Gastroesophageal sphincter (tissue), 4 donors: ENCODE data around the gene ST7. TPM values are rescaled to one million over a fixed set of nuclear protein-coding genes. Genes with fewer than 3 reads are reported as not detected.

Experiments
- ATAC-seq: fragments of 150-250 bp; one replicate; pipeline ENCODE4 v1.9.1; 2016; ENCODE audit warnings: mild to moderate bottlenecking, moderate library complexity
- H3K27ac ChIP-seq, 4 donors: fragments of 200-600 bp; sonication (generic) in 3 of 4; 1 replicate in 3 of 4; 2 replicates in 1 of 4; pipeline ENCODE4 v1.5.1; 2016 to 2019
- H3K27me3 ChIP-seq: fragments of 200-600 bp; sonication (generic); one replicate; pipeline ENCODE4 v1.5.1; 2019
- H3K36me3 ChIP-seq, 2 donors: fragments of 200-600 bp; sonication (generic); one replicate each; pipeline ENCODE4 v1.5.1; 2019; ENCODE audit warnings: control low read depth in 1 of 2
- H3K4me1 ChIP-seq, 3 donors: fragments of 200-600 bp; sonication (generic); 1 replicate in 2 of 3; 2 replicates in 1 of 3; pipeline ENCODE4 v1.5.1; 2016 to 2019; ENCODE audit warnings: control low read depth in 2 of 3
- H3K4me3 ChIP-seq, 2 donors: fragments of 200-600 bp; sonication (generic); one replicate each; pipeline ENCODE4 v1.5.1; 2019; ENCODE audit warnings: mild to moderate bottlenecking in 1 of 2, moderate library complexity in 1 of 2
- H3K9me3 ChIP-seq, 3 donors: fragments of 200-600 bp; sonication (generic); one replicate each; pipeline ENCODE4 v1.5.1; 2017 to 2019; ENCODE audit warnings: control low read depth in 2 of 3
- EP300 ChIP-seq: sonication (generic); formaldehyde crosslinking; IDR thresholded peaks from one replicate; pipeline ENCODE4 v1.6.1; 2017; ENCODE audit warnings: antibody characterized with exemption, mild to moderate bottlenecking
- POLR2A ChIP-seq, 2 donors: fragments of 450-650 bp; IDR thresholded peaks; one replicate each; pipeline ENCODE4 v1.6.1; 2017; ENCODE audit warnings: antibody characterized with exemption in 2 of 2, mild to moderate bottlenecking in 2 of 2, moderate library complexity in 1 of 2
- POLR2AphosphoS5 ChIP-seq: sonication (generic); formaldehyde crosslinking; IDR thresholded peaks from one replicate; pipeline ENCODE4 v1.6.1; 2017; ENCODE audit warnings: antibody characterized with exemption
- WGBS, 2 donors: methylation state at CpG; one replicate each; pipeline ENCODE4 v1.1.5; 2018; ENCODE audit warnings: low coverage in 1 of 2; 5-methylcytosine and 5-hydroxymethylcytosine counted together
- total RNA-seq, 4 donors: library from RNA; depleted of rRNA; stranded (reverse); fragments of >200 nt; gene quantifications; one replicate each; pipeline ENCODE4 v1.1.0, GENCODE V29; 2016
- TF ChIP-seq, protein P1 (sequence below), 4 experiments: fragments of 200-600 bp in 2 of 4; fragments of 450-650 bp in 2 of 4; sonication (generic) in 1 of 4; IDR thresholded peaks; one replicate each; pipeline ENCODE4 v1.5.1; 2017 to 2019; ENCODE audit warnings: antibody characterized with exemption in 4 of 4, mild to moderate bottlenecking in 2 of 4, moderate library complexity in 2 of 4

Gene ST7
- total RNA-seq, 4 donors from 2014 or later = 19.1 to 43.9 (median 24.2) TPM

- Histone ChIP-seq H3K4me1 (peaks cover 4 to 47% (median 4%) of the 10 kb centered on the region in 3 donors), H3K27ac (no peak overlapping the region), H3K4me3 (no peak overlapping the region), H3K36me3 (no peaks in the 10 kb centered on the region), H3K27me3 (no peaks in the 10 kb centered on the region), H3K9me3 (peaks cover 0 to 7% (median 0%) of the 10 kb centered on the region in 3 donors)
- WGBS, 2 donors = 65% methylated on average over 1 of the region's 1 CpG; no CpG with 5 or more reads in 1 of the 2 donors
- ATAC-seq = no peak
- no peak for TF ChIP-seq EP300
- TF ChIP-seq POLR2A (IDR thresholded peaks at IDR 0.05) = no peak
- TF ChIP-seq POLR2AphosphoS5 = no peak
- TF ChIP-seq, protein P1, sequence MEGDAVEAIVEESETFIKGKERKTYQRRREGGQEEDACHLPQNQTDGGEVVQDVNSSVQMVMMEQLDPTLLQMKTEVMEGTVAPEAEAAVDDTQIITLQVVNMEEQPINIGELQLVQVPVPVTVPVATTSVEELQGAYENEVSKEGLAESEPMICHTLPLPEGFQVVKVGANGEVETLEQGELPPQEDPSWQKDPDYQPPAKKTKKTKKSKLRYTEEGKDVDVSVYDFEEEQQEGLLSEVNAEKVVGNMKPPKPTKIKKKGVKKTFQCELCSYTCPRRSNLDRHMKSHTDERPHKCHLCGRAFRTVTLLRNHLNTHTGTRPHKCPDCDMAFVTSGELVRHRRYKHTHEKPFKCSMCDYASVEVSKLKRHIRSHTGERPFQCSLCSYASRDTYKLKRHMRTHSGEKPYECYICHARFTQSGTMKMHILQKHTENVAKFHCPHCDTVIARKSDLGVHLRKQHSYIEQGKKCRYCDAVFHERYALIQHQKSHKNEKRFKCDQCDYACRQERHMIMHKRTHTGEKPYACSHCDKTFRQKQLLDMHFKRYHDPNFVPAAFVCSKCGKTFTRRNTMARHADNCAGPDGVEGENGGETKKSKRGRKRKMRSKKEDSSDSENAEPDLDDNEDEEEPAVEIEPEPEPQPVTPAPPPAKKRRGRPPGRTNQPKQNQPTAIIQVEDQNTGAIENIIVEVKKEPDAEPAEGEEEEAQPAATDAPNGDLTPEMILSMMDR (IDR thresholded peaks at IDR 0.05) = no peak
Measured at GRCh38 chr7:117032810-117033209, 79.5 kb downstream of the ST7 start.

DNA sequence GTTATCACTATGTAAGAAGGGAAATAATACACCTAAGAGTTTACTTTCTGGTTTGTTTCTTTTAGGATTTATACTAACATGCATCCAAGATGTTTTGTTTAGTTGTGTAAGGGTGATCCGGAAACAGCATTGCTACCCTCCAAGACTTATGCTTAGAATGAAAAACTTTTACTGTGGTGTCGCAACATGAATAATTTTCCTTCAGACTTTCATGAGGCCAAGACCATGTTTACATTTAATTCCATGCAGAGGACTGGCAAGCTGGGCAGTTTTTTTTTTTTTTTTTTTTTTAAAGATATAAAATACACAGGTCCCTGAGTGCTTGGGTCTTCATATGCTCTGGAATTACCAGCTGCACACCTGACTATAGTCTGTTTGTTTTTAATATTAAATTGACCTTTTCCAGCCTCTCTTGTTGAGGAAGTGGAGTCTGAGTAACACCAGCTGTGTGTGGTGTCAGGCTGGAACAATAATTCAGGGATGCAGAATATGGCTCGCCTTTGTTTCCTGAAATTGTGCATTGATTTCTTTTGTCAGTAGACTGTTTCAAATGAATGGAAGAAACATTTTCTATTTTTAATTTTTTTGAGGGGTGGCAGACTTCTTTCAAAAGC, 81.7 kb downstream of the ST7 start:
- H3K27ac ChIP-seq = no peak overlapping the region
- no peak for ATAC-seq

DNA sequence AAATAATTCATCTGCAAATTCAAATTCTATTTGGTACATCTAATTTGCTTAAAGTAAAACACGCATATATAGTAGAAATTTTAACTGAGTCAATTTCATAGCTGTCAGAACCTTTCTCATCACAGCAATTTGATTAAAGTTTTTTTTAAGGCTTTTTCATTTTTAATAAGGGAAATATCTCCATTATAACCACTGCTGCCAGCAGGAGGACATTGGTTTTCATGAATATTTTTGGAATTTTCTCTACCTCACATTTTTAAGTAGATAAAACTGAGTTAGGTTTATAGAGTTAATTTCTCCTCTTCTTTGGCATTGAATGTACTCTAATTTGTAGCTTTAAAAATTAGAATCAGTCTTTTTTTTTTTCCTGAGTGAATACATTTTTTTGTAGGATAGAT, 82.2 kb downstream of the ST7 start:
- no peak for TF ChIP-seq POLR2AphosphoS5
- TF ChIP-seq, protein P1 (IDR thresholded peaks at IDR 0.05) = peak in 1 of 4 experiments; percentile 6
- Histone ChIP-seq H3K4me1 (peaks cover 4 to 47% (median 4%) of the 10 kb centered on the region in 3 donors), H3K4me3 (no peak overlapping the region), H3K36me3 (no peaks in the 10 kb centered on the region), H3K27me3 (no peaks in the 10 kb centered on the region), H3K9me3 (peaks cover 0 to 5% (median 0%) of the 10 kb centered on the region in 3 donors), H3K27ac (no peak overlapping the region)
- 73 to 91% methylated on average over 1 of the region's 1 CpG for WGBS, 2 donors
- no peak for ATAC-seq

More for the DNA sequence above, 81.7 kb downstream of the ST7 start:
- peaks cover 0 to 7% (median 0%) of the 10 kb centered on the region in 3 donors for H3K9me3 ChIP-seq
- no peak for TF ChIP-seq EP300
- TF ChIP-seq POLR2AphosphoS5 = no peak
- no peak for TF ChIP-seq POLR2A (IDR thresholded peaks at IDR 0.05)
- TF ChIP-seq, protein P1 (IDR thresholded peaks at IDR 0.05) = no peak
- H3K36me3 ChIP-seq = no peaks in the 10 kb centered on the region
- no peak overlapping the region for H3K4me3 ChIP-seq
- WGBS, 2 donors = 22 to 35% methylated on average over 3 of the region's 3 CpGs
- peaks cover 4 to 47% (median 4%) of the 10 kb centered on the region in 3 donors for H3K4me1 ChIP-seq
- no peaks in the 10 kb centered on the region for H3K27me3 ChIP-seq

GRCh38 chr7:117036053-117036669, 82.9 kb downstream of the ST7 start:
- Histone ChIP-seq H3K9me3 (no peaks in the 10 kb centered on the region), H3K27me3 (no peaks in the 10 kb centered on the region), H3K4me3 (no peak overlapping the region), H3K27ac (peak overlapping the region in 1 of 4 donors; percentile 35), H3K4me1 (peaks cover 4 to 51% (median 4%) of the 10 kb centered on the region in 3 donors), H3K36me3 (no peaks in the 10 kb centered on the region)
- 41 to 50% methylated on average over 4 of the region's 4 CpGs for WGBS, 2 donors
- TF ChIP-seq POLR2A (IDR thresholded peaks at IDR 0.05) (no peak), POLR2AphosphoS5 (no peak), EP300 (no peak)
- TF ChIP-seq, protein P1 (IDR thresholded peaks at IDR 0.05) = no peak
- ATAC-seq = no peak

GRCh38 chr7:117036836-117037235, 83.5 kb downstream of the ST7 start:
- 92 to 95% methylated on average over 2 to 5 of the region's 5 CpGs for WGBS, 2 donors
- no peak for TF ChIP-seq POLR2AphosphoS5
- no peaks in the 10 kb centered on the region for H3K9me3 ChIP-seq
- no peak overlapping the region for H3K27ac ChIP-seq
- H3K27me3 ChIP-seq = no peaks in the 10 kb centered on the region
- no peak for ATAC-seq
- H3K4me3 ChIP-seq = no peak overlapping the region
- no peaks in the 10 kb centered on the region for H3K36me3 ChIP-seq
- H3K4me1 ChIP-seq = peaks cover 4 to 54% (median 4%) of the 10 kb centered on the region in 3 donors
